Forelimb muscle (tissue), 1 donor: ENCODE results near the gene NDUFA6. TPM values are rescaled to one million over a fixed set of nuclear protein-coding genes. Genes with fewer than 3 reads are reported as not detected.
"Not testable (repeated sequence)": the region's sequence is repeated elsewhere in the genome, so short reads cannot be mapped to it uniquely, and the experiment has no call there.

ENCODE experiments used
- DNase-seq: peaks from one replicate; pipeline ENCODE4 v3.0.0-alpha.2; 2013; ENCODE audit warnings: low read depth
- polyA plus RNA-seq: library from polyadenylated mRNA; unstranded; fragments of 120-200 nt; gene quantifications from one replicate; pipeline ENCODE4 v1.2.1, GENCODE V29; 2013; ENCODE audit not compliant: insufficient read length

NDUFA6 gene
- polyA plus RNA-seq, 1 donor = 117 TPM

GRCh38 chr22:42071508-42071907 lies 19.1 kb downstream of the NDUFA6 start:
- DNase-seq = not testable (repeated sequence)

- peak; percentile 91 for DNase-seq
These were observed 19.8 kb downstream of the NDUFA6 start, which contains the start of gene NAGA for GRCh38 chr22:42070517-42071422. Gene NAGA, minus strand, starts transcription at chr22:42070812. Its CDS starts 515 bp downstream, at chr22:42070297.

GRCh38 chr22:42069801-42070516 lies 20.6 kb downstream of the NDUFA6 start:
- DNase-seq = no peak

- DNase-seq = no peak
These were observed 22.3 kb downstream of the NDUFA6 start for GRCh38 chr22:42068291-42068690.

GRCh38 chr22:42067671-42068251 lies 22.8 kb downstream of the NDUFA6 start:
- DNase-seq = no peak

GRCh38 chr22:42066937-42067336 lies 23.6 kb downstream of the NDUFA6 start:
- no peak for DNase-seq

GRCh38 chr22:42066126-42066761 lies 24.3 kb downstream of the NDUFA6 start:
- DNase-seq = no peak

- no peak for DNase-seq
These were observed 25.0 kb downstream of the NDUFA6 start for GRCh38 chr22:42065438-42066125.

GRCh38 chr22:42064629-42065028 lies 25.9 kb downstream of the NDUFA6 start:
- DNase-seq = no peak

- DNase-seq = no peak
These were observed 27.9 kb downstream of the NDUFA6 start for GRCh38 chr22:42062506-42063170.

GRCh38 chr22:42061041-42061440 lies 29.5 kb downstream of the NDUFA6 start:
- no peak for DNase-seq

GRCh38 chr22:42060489-42060888 lies 30.1 kb downstream of the NDUFA6 start:
- no peak for DNase-seq

- no peak for DNase-seq
These were observed 33.6 kb downstream of the NDUFA6 start for GRCh38 chr22:42056757-42057511.

- no peak for DNase-seq
These were observed 37.8 kb downstream of the NDUFA6 start for GRCh38 chr22:42052765-42053164.

- DNase-seq = no peak
These were observed 39.9 kb downstream of the NDUFA6 start for GRCh38 chr22:42050641-42051180.

GRCh38 chr22:42041784-42042183 lies 48.8 kb downstream of the NDUFA6 start:
- no peak for DNase-seq

GRCh38 chr22:42039271-42039670 lies 51.3 kb downstream of the NDUFA6 start:
- no peak for DNase-seq
